Panc1 (cell line): Measurements from ENCODE around the gene DNAAF2. TPM values are rescaled to one million over a fixed set of nuclear protein-coding genes. Genes with fewer than 3 reads are reported as not detected.
A peak's percentile ranks its signal among the peaks of the same experiment; 100 is the strongest.

Source experiments
- ATAC-seq: fragments of 200-7000 bp; cut with Tn5 transposase; 2 replicates; pipeline ENCODE4 v1.9.1; 2020; ENCODE audit warnings: mild to moderate bottlenecking, moderate library complexity
- BruUV-seq: library from RNA; stranded (reverse); fragments of 400-500 nt; replicated peaks from 2 replicates; lab custom pipeline; 2021; lab: Mats Ljungman, UMichigan
- CTCF ChIA-PET: fragments of 300-600 bp; sonication (Branson Sonifier 250); formaldehyde crosslinking; loops from one replicate; lab custom pipeline; 2022; ENCODE audit warnings: antibody characterized with exemption; lab: Charles Lee
- POLR2A ChIA-PET: fragments of 300-600 bp; sonication (Branson Sonifier 250); formaldehyde crosslinking; loops from one replicate; lab custom pipeline; 2022; ENCODE audit warnings: antibody characterized with exemption; lab: Charles Lee
- DNase-seq: peaks from one replicate; pipeline ENCODE4 v3.0.0-alpha.2; 2010; ENCODE audit warnings: low read depth, low spot score
- H3K27ac ChIP-seq: 2 replicates; pipeline ENCODE4 v1.5.1; 2011; ENCODE audit warnings: mild to moderate bottlenecking, low read length, inconsistent platforms
- H3K27me3 ChIP-seq: fragments of 200-500 bp; sonication (Bioruptor generic); 2 replicates; pipeline ENCODE4 v1.6.0; 2014; ENCODE audit warnings: low read length, inconsistent platforms; ENCODE audit not compliant: control insufficient read depth, insufficient read depth
- H3K36me3 ChIP-seq: fragments of 200-500 bp; sonication (Bioruptor generic); 2 replicates; pipeline ENCODE4 v1.5.1; 2014; ENCODE audit warnings: inconsistent platforms, mild to moderate bottlenecking, low read length, moderate library complexity; ENCODE audit not compliant: control insufficient read depth, insufficient read depth
- H3K4me1 ChIP-seq: 2 replicates; pipeline ENCODE4 v1.5.1; 2011; ENCODE audit warnings: inconsistent platforms, mild to moderate bottlenecking, low read length, moderate library complexity; ENCODE audit not compliant: control insufficient read depth, insufficient read depth
- H3K4me3 ChIP-seq, 2 experiments: 2 replicates each; pipeline ENCODE4 v1.5.1; 2011 to 2012; ENCODE audit warnings: low read depth in 2 of 2, low read length in 2 of 2, mild to moderate bottlenecking in 2 of 2, inconsistent platforms in 1 of 2, moderate library complexity in 1 of 2
- H3K9me3 ChIP-seq: fragments of 200-500 bp; sonication (Bioruptor generic); 2 replicates; pipeline ENCODE4 v1.5.1; 2014; ENCODE audit warnings: low read depth, mild to moderate bottlenecking, inconsistent platforms, low read length, moderate library complexity; ENCODE audit not compliant: control insufficient read depth, insufficient read depth
- POLR2AphosphoS5 ChIP-seq: IDR thresholded peaks from 2 replicates; pipeline ENCODE4 v1.6.1; 2012; ENCODE audit warnings: mild to moderate bottlenecking, low read depth, low read length, moderate library complexity
- SIN3A ChIP-seq: IDR thresholded peaks from 2 replicates; pipeline ENCODE4 v1.6.1; 2012; ENCODE audit warnings: low read depth, mild to moderate bottlenecking, low read length, moderate library complexity, borderline replicate concordance; ENCODE audit not compliant: insufficient read depth
- TCF7L2 ChIP-seq: IDR thresholded peaks from 2 replicates; pipeline ENCODE4 v1.6.1; 2011; ENCODE audit warnings: mild to moderate bottlenecking, low read depth, low read length, inconsistent platforms
- in situ Hi-C: cut with HindIII; loops from 2 replicates; pipeline ENCODE4 v1.10.0; 2016; ENCODE audit warnings: low sequenced_read_pairs, low pct_unique_long_range_greater_than_20kb
- intact Hi-C: fragments of 100-400 bp; cut with micrococcal nuclease; formaldehyde crosslinking; loops from one replicate; pipeline ENCODE4 v1.10.0; 2022; ENCODE audit not compliant: unreplicated experiment
- total RNA-seq: library from RNA; stranded (reverse); gene quantifications from one replicate; pipeline ENCODE4 v1.2.1, GENCODE V29; 2021; ENCODE audit not compliant: unreplicated experiment
- TF ChIP-seq, protein P1 (sequence below), 2 experiments: IDR thresholded peaks; 2 replicates each; pipeline ENCODE4 v1.6.1; 2011 to 2012; ENCODE audit warnings: low read depth in 2 of 2, control low read depth in 1 of 2, low read length in 1 of 2, mild to moderate bottlenecking in 1 of 2, moderate library complexity in 1 of 2; ENCODE audit not compliant: insufficient read depth in 1 of 2
- TF ChIP-seq, protein P2 (sequence below): fragments of 450-650 bp; IDR thresholded peaks from 2 replicates; pipeline ENCODE4 v1.5.1; 2017; ENCODE audit warnings: mild to moderate bottlenecking

The DNAAF2 gene
- total RNA-seq, 1 experiment from 2014 or later = 8.2 TPM

DNA sequence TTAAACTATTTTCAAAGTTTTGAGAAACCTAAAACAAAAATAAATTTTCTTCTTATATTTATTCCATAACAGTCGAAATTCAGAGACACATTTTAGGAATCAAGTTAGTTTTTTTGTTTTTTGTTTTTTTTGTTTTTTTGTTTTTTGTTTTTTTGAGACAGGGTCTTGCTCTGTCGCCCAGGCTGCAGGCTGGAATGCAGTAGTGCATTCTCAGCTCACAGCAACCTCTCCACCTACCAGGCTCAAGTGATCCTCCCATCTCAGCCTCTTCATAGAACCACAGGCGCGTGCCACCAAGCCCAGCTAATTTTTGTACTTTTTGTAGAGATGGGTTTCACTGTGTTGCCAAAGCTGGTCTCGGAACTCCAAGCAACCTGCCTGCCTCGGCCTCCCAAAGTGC is 18.5 kb upstream of the DNAAF2 start:
- Histone ChIP-seq H3K4me1 (no peaks in the 10 kb centered on the region), H3K9me3 (no peaks in the 10 kb centered on the region), H3K27ac (no peak overlapping the region), H3K36me3 (peaks cover 4% of the 10 kb centered on the region; the same call in 1 of the 2 replicates), H3K4me3 (no peak overlapping the region), H3K27me3 (no peaks in the 10 kb centered on the region)
- ChIA-PET CTCF (no interaction called here), POLR2A (no interaction called here)
- ATAC-seq (no peak), DNase-seq (no peak)
- BruUV-seq = no TSS peak
- in situ Hi-C loops = no loop called here
- intact Hi-C loops = no loop called here
- TF ChIP-seq SIN3A = no peak

DNA sequence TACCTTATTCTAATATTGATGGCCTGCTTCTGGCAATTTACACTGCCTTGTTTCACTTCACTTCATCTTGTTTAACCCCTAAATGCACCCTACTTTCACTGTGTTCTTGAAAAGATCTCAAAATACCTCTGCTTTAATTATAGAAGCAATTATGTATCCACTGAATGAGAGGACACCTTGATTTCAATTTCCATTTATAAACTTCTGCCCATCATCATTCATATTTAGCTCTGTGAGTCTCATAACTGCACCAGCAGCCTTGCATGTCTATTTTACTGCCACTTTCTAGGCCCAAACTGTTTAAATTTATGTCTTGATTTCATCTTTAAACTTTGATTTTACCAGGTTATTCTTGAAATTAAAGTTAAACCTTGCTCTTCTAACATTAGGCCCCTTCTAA is 7.1 kb upstream of the DNAAF2 start:
- Histone ChIP-seq H3K4me3 (no peak overlapping the region), H3K9me3 (no peaks in the 10 kb centered on the region), H3K36me3 (no peaks in the 10 kb centered on the region; the same call in 1 of the 2 replicates), H3K27me3 (no peaks in the 10 kb centered on the region), H3K27ac (peak overlapping the region; percentile 70), H3K4me1 (peaks cover 19% of the 10 kb centered on the region)
- intact Hi-C loops (no loop called here), in situ Hi-C loops (no loop called here)
- DNase-seq (no peak), ATAC-seq (no peak)
- ChIA-PET POLR2A (no interaction called here), CTCF (no interaction called here)
- TF ChIP-seq, protein P1, sequence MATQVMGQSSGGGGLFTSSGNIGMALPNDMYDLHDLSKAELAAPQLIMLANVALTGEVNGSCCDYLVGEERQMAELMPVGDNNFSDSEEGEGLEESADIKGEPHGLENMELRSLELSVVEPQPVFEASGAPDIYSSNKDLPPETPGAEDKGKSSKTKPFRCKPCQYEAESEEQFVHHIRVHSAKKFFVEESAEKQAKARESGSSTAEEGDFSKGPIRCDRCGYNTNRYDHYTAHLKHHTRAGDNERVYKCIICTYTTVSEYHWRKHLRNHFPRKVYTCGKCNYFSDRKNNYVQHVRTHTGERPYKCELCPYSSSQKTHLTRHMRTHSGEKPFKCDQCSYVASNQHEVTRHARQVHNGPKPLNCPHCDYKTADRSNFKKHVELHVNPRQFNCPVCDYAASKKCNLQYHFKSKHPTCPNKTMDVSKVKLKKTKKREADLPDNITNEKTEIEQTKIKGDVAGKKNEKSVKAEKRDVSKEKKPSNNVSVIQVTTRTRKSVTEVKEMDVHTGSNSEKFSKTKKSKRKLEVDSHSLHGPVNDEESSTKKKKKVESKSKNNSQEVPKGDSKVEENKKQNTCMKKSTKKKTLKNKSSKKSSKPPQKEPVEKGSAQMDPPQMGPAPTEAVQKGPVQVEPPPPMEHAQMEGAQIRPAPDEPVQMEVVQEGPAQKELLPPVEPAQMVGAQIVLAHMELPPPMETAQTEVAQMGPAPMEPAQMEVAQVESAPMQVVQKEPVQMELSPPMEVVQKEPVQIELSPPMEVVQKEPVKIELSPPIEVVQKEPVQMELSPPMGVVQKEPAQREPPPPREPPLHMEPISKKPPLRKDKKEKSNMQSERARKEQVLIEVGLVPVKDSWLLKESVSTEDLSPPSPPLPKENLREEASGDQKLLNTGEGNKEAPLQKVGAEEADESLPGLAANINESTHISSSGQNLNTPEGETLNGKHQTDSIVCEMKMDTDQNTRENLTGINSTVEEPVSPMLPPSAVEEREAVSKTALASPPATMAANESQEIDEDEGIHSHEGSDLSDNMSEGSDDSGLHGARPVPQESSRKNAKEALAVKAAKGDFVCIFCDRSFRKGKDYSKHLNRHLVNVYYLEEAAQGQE (IDR thresholded peaks at IDR 0.05; ENCODE audit: insufficient read depth in 1 of 2, low read depth in 2 of 2, low read length in 1 of 2) = no peak
- TF ChIP-seq TCF7L2 = no peak
- TF ChIP-seq, protein P2, sequence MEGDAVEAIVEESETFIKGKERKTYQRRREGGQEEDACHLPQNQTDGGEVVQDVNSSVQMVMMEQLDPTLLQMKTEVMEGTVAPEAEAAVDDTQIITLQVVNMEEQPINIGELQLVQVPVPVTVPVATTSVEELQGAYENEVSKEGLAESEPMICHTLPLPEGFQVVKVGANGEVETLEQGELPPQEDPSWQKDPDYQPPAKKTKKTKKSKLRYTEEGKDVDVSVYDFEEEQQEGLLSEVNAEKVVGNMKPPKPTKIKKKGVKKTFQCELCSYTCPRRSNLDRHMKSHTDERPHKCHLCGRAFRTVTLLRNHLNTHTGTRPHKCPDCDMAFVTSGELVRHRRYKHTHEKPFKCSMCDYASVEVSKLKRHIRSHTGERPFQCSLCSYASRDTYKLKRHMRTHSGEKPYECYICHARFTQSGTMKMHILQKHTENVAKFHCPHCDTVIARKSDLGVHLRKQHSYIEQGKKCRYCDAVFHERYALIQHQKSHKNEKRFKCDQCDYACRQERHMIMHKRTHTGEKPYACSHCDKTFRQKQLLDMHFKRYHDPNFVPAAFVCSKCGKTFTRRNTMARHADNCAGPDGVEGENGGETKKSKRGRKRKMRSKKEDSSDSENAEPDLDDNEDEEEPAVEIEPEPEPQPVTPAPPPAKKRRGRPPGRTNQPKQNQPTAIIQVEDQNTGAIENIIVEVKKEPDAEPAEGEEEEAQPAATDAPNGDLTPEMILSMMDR = no peak
- no peak for TF ChIP-seq POLR2AphosphoS5
- no peak for TF ChIP-seq SIN3A
- no TSS peak for BruUV-seq

DNA sequence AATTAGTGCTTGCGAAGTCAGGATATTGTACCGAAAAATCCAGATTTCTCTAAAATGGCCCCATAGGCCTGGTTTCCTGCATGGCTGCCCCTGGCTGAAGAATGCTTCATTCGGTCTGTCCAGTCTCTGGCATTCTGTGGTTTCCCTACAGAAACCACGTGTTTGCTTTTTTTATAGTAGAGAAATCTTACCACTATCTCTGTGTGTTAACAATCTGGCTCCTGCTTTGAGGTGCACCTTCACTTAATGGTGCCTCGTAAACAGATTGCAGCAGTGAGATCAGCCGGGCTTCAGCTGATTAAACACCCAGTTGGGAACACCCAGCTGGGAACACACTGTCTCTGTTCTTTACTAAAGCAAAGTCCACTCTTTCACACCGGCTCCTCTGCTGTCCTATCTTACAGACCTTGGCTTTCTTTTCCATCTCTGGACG is 6.7 kb upstream of the DNAAF2 start:
- H3K27me3 ChIP-seq = no peaks in the 10 kb centered on the region
- TF ChIP-seq POLR2AphosphoS5 (peak; percentile 57; the same call in 1 of the 2 replicates), TCF7L2 (peak; percentile 54; the same call in 1 of the 2 replicates), SIN3A (no peak)
- TF ChIP-seq, protein P2 = no peak
- TF ChIP-seq, protein P1 (IDR thresholded peaks at IDR 0.05; ENCODE audit: insufficient read depth in 1 of 2, low read depth in 2 of 2, low read length in 1 of 2) = no peak
- ChIA-PET CTCF (interaction anchor here (0.6 kb wide), 1 partner anchor 126 kb away, joined by 3 read pairs; the partner anchor contains the start of gene KLHDC2), POLR2A (no interaction called here)
- no peaks in the 10 kb centered on the region; the same call in 1 of the 2 replicates for H3K36me3 ChIP-seq
- no TSS peak for BruUV-seq
- H3K4me3 ChIP-seq = no peak overlapping the region
- DNase-seq (no peak), ATAC-seq (peak; percentile 69)
- peak overlapping the region; percentile 70 for H3K27ac ChIP-seq
- H3K9me3 ChIP-seq = no peaks in the 10 kb centered on the region
- peaks cover 19% of the 10 kb centered on the region for H3K4me1 ChIP-seq
- in situ Hi-C loops (no loop called here), intact Hi-C loops (loop anchor here (2.0 kb wide), 1 partner anchor 189 kb away; no protein-coding TSS in a partner anchor)
